ENCODE data around the gene FLCN. TPM values are rescaled to one million over a fixed set of nuclear protein-coding genes. Genes with fewer than 3 reads are reported as not detected.

Gene FLCN
- total RNA-seq, 5 donors from 2014 or later (not counting 1 experiment from before 2014, with no cell fraction given), result 37.2 to 84.9 (median 70.8) TPM

- peak in 8 of 35 experiments; percentile 22 to 55 (median 38) for DNase-seq
- ATAC-seq (replicated peaks in 1 of 4), result peak; percentile 23 to 46 (median 32)
- 84% methylated on average over 10 of the region's 12 CpGs for WGBS (ENCODE audit: insufficient coverage)
- Mint-ChIP-seq H3K27ac (peak overlapping the region; percentile 98 to 100), H3K4me1 (peaks cover 66 to 95% (median 91%) of the 10 kb centered on the region in 3 donors), H3K4me3 (peak overlapping the region; percentile 61 to 80 (median 77)), H3K36me3 (peaks cover 60% of the 10 kb centered on the region), H3K27me3 (no peaks in the 10 kb centered on the region), H3K9me3 (no peaks in the 10 kb centered on the region)
- peaks cover 16 to 82% of the 10 kb centered on the region in 2 donors for H3K36me3 ChIP-seq (ENCODE audit: control insufficient read depth in 2 of 2, extremely low read depth in 1 of 2, insufficient read depth in 1 of 2, low read length in 1 of 2)
- peaks cover 45 to 100% of the 10 kb centered on the region in 2 experiments for H3K4me1 ChIP-seq (ENCODE audit: control insufficient read depth in 1 of 2, extremely low read depth in 1 of 2, insufficient read depth in 2 of 2, low read length in 2 of 2)
- ChIA-PET CTCF (no interaction called here), POLR2A (no interaction called here)
- peak overlapping the region; percentile 69 for H3K27ac ChIP-seq (ENCODE audit: low read length)
- H3K9me3 ChIP-seq, result no peaks in the 10 kb centered on the region
- no peaks in the 10 kb centered on the region for H3K27me3 ChIP-seq (replicated peaks in 1 of 2; ENCODE audit: control insufficient read depth in 2 of 2, extremely low read depth in 1 of 2, insufficient read depth in 2 of 2, low read length in 1 of 2)
- H3K4me3 ChIP-seq (ENCODE audit: control insufficient read depth in 1 of 2, extremely low read depth in 1 of 2, low read length in 1 of 2), result peak overlapping the region in 1 of 2 donors; percentile 17
These were observed 60.6 kb downstream of the FLCN start for GRCh38 chr17:17176341-17176740.

- CTCF ChIA-PET, result no interaction called here
- H3K4me1 ChIP-seq (ENCODE audit: control insufficient read depth in 1 of 2, extremely low read depth in 1 of 2, insufficient read depth in 2 of 2, low read length in 2 of 2), result peaks cover 40 to 100% of the 10 kb centered on the region in 2 experiments
- peaks cover 16 to 81% of the 10 kb centered on the region in 2 donors for H3K36me3 ChIP-seq (ENCODE audit: control insufficient read depth in 2 of 2, extremely low read depth in 1 of 2, insufficient read depth in 1 of 2, low read length in 1 of 2)
- H3K9me3 ChIP-seq, result no peaks in the 10 kb centered on the region
- Mint-ChIP-seq H3K36me3 (peaks cover 61% of the 10 kb centered on the region), H3K4me3 (peak overlapping the region; percentile 61 to 80 (median 77)), H3K27me3 (no peaks in the 10 kb centered on the region), H3K4me1 (peaks cover 66 to 95% (median 93%) of the 10 kb centered on the region in 3 donors), H3K9me3 (no peaks in the 10 kb centered on the region), H3K27ac (peak overlapping the region; percentile 98 to 100)
- H3K27me3 ChIP-seq (replicated peaks in 1 of 2; ENCODE audit: control insufficient read depth in 2 of 2, extremely low read depth in 1 of 2, insufficient read depth in 2 of 2, low read length in 1 of 2), result no peaks in the 10 kb centered on the region
- POLR2A ChIA-PET, result no interaction called here
- DNase-seq, result peak in 6 of 35 experiments; percentile 17 to 44 (median 34)
- peak overlapping the region; percentile 69 for H3K27ac ChIP-seq (ENCODE audit: low read length)
- H3K4me3 ChIP-seq (ENCODE audit: control insufficient read depth in 1 of 2, extremely low read depth in 1 of 2, low read length in 1 of 2), result peak overlapping the region in 1 of 2 donors; percentile 17
- peak; percentile 15 to 31 (median 22) for ATAC-seq (replicated peaks in 1 of 4)
- WGBS (ENCODE audit: insufficient coverage), result 55% methylated on average over 8 of the region's 12 CpGs
These were observed 61.1 kb downstream of the FLCN start for GRCh38 chr17:17175917-17176316.

- WGBS (ENCODE audit: insufficient coverage), result 100% methylated on average over 2 of the region's 8 CpGs
- Mint-ChIP-seq H3K27me3 (no peaks in the 10 kb centered on the region), H3K27ac (peak overlapping the region; percentile 98 to 100), H3K4me3 (peak overlapping the region in 1 of 3 donors; percentile 77), H3K9me3 (no peaks in the 10 kb centered on the region), H3K4me1 (peaks cover 66 to 95% (median 93%) of the 10 kb centered on the region in 3 donors), H3K36me3 (peaks cover 55% of the 10 kb centered on the region)
- ATAC-seq (replicated peaks in 1 of 4) (no peak), DNase-seq (no peak)
- POLR2A ChIA-PET, result no interaction called here
- H3K4me3 ChIP-seq (ENCODE audit: control insufficient read depth in 1 of 2, extremely low read depth in 1 of 2, low read length in 1 of 2), result no peak overlapping the region
- H3K36me3 ChIP-seq (ENCODE audit: control insufficient read depth in 2 of 2, extremely low read depth in 1 of 2, insufficient read depth in 1 of 2, low read length in 1 of 2), result peaks cover 16 to 78% of the 10 kb centered on the region in 2 donors
- CTCF ChIA-PET, result no interaction called here
- peaks cover 35 to 100% of the 10 kb centered on the region in 2 experiments for H3K4me1 ChIP-seq (ENCODE audit: control insufficient read depth in 1 of 2, extremely low read depth in 1 of 2, insufficient read depth in 2 of 2, low read length in 2 of 2)
- no peaks in the 10 kb centered on the region for H3K9me3 ChIP-seq
- H3K27me3 ChIP-seq (replicated peaks in 1 of 2; ENCODE audit: control insufficient read depth in 2 of 2, extremely low read depth in 1 of 2, insufficient read depth in 2 of 2, low read length in 1 of 2), result no peaks in the 10 kb centered on the region
- H3K27ac ChIP-seq (ENCODE audit: low read length), result peak overlapping the region; percentile 69
These were observed 61.6 kb downstream of the FLCN start for GRCh38 chr17:17175340-17175739.

- WGBS (ENCODE audit: insufficient coverage), result 99% methylated on average over 13 of the region's 14 CpGs
- no peak for ATAC-seq (replicated peaks in 1 of 4)
- H3K4me3 ChIP-seq (ENCODE audit: control insufficient read depth in 1 of 2, extremely low read depth in 1 of 2, low read length in 1 of 2), result no peak overlapping the region
- Mint-ChIP-seq H3K9me3 (no peaks in the 10 kb centered on the region), H3K4me1 (peaks cover 62 to 94% (median 91%) of the 10 kb centered on the region in 3 donors), H3K27ac (peak overlapping the region; percentile 98 to 100), H3K4me3 (no peak overlapping the region), H3K36me3 (peaks cover 47% of the 10 kb centered on the region), H3K27me3 (no peaks in the 10 kb centered on the region)
- no peaks in the 10 kb centered on the region for H3K27me3 ChIP-seq (replicated peaks in 1 of 2; ENCODE audit: control insufficient read depth in 2 of 2, extremely low read depth in 1 of 2, insufficient read depth in 2 of 2, low read length in 1 of 2)
- ChIA-PET POLR2A (no interaction called here), CTCF (no interaction called here)
- peaks cover 24 to 88% of the 10 kb centered on the region in 2 experiments for H3K4me1 ChIP-seq (ENCODE audit: control insufficient read depth in 1 of 2, extremely low read depth in 1 of 2, insufficient read depth in 2 of 2, low read length in 2 of 2)
- no peak for DNase-seq
- H3K27ac ChIP-seq (ENCODE audit: low read length), result peak overlapping the region; percentile 54
- no peaks in the 10 kb centered on the region for H3K9me3 ChIP-seq
- H3K36me3 ChIP-seq (ENCODE audit: control insufficient read depth in 2 of 2, extremely low read depth in 1 of 2, insufficient read depth in 1 of 2, low read length in 1 of 2), result peaks cover 10 to 73% of the 10 kb centered on the region in 2 donors
These were observed 63.0 kb downstream of the FLCN start for GRCh38 chr17:17173921-17174320.

- ATAC-seq (replicated peaks in 1 of 4), result peak in 1 of 4 experiments; percentile 24
- ChIA-PET POLR2A (interaction anchor here in 1 of 2 donors (0.5 kb wide), 1 partner anchor 115 kb away, joined by 3 read pairs; no protein-coding TSS in a partner anchor), CTCF (no interaction called here)
- WGBS (ENCODE audit: insufficient coverage), result 68% methylated on average over 9 of the region's 9 CpGs
- Mint-ChIP-seq H3K4me3 (peak overlapping the region in 1 of 3 donors; percentile 24), H3K27me3 (no peaks in the 10 kb centered on the region), H3K36me3 (peaks cover 48% of the 10 kb centered on the region), H3K4me1 (peaks cover 64 to 94% (median 90%) of the 10 kb centered on the region in 3 donors), H3K27ac (peak overlapping the region; percentile 98 to 100), H3K9me3 (no peaks in the 10 kb centered on the region)
- H3K27ac ChIP-seq (ENCODE audit: low read length), result peak overlapping the region; percentile 54
- H3K4me3 ChIP-seq (ENCODE audit: control insufficient read depth in 1 of 2, extremely low read depth in 1 of 2, low read length in 1 of 2), result no peak overlapping the region
- H3K36me3 ChIP-seq (ENCODE audit: control insufficient read depth in 2 of 2, extremely low read depth in 1 of 2, insufficient read depth in 1 of 2, low read length in 1 of 2), result peaks cover 10 to 76% of the 10 kb centered on the region in 2 donors
- no peaks in the 10 kb centered on the region for H3K27me3 ChIP-seq (replicated peaks in 1 of 2; ENCODE audit: control insufficient read depth in 2 of 2, extremely low read depth in 1 of 2, insufficient read depth in 2 of 2, low read length in 1 of 2)
- H3K4me1 ChIP-seq (ENCODE audit: control insufficient read depth in 1 of 2, extremely low read depth in 1 of 2, insufficient read depth in 2 of 2, low read length in 2 of 2), result peaks cover 16 to 87% of the 10 kb centered on the region in 2 experiments
- H3K9me3 ChIP-seq, result no peaks in the 10 kb centered on the region
- no peak for DNase-seq
These were observed 64.0 kb downstream of the FLCN start for GRCh38 chr17:17172990-17173389.

DNA sequence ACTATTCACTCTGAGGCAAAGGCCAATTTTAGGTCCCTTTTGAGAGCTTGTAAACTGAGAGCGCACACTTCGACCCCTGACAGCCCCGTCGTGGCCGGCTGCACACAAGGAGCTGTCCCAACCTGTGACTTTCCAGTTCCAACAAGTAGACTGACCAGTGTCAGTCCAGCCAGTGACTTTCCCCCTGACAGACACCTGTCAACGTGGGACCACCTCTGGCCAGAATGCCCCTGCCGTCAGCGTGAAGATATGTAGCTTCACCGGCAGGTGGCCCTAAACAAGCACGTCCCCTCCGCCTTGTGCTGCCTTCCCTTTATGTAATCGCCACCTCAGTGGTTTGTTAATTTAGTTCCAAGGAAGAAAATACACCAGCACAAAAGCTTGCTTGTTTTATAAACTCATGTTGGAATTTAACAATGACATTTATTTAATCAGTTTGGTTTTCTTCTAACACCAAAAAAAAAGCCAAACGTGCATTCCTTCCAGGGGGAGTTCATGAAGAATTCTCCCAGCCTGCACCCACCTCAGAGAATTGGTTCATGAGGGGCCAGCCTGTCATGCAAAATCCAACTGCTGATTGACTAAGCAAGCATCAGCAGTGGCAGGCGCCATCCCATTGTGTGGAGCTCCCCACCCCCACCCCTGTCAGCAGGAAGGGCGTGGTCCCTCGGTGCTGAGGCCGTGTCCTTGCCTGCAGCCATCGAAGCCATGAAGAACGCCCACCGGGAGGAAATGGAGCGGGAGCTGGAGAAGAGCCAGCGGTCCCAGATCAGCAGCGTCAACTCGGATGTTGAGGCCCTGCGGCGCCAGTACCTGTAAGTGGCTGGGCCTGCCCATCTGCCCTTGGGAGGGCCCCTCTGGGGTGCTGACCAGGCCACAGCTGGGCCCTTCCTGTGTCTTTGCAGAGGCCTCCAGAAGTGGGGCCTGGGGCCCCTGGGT lies 64.7 kb downstream of the FLCN start:
- Mint-ChIP-seq H3K36me3 (peaks cover 50% of the 10 kb centered on the region), H3K27ac (peak overlapping the region; percentile 98 to 100), H3K4me3 (peak overlapping the region in 1 of 3 donors; percentile 24), H3K9me3 (no peaks in the 10 kb centered on the region), H3K27me3 (no peaks in the 10 kb centered on the region), H3K4me1 (peaks cover 60 to 88% (median 84%) of the 10 kb centered on the region in 3 donors)
- H3K27ac ChIP-seq (ENCODE audit: low read length), result peak overlapping the region; percentile 54
- H3K4me3 ChIP-seq (ENCODE audit: control insufficient read depth in 1 of 2, extremely low read depth in 1 of 2, low read length in 1 of 2), result no peak overlapping the region
- ChIA-PET CTCF (interaction anchor here (0.5 to 0.9 kb wide), 2 partner anchors 9 to 96 kb away, joined by 3 read pairs; no protein-coding TSS in a partner anchor), POLR2A (interaction anchor here in 1 of 2 donors (0.5 kb wide), 1 partner anchor 554 kb away, joined by 3 read pairs; no protein-coding TSS in a partner anchor)
- 79% methylated on average over 17 of the region's 26 CpGs for WGBS (ENCODE audit: insufficient coverage)
- H3K36me3 ChIP-seq (ENCODE audit: control insufficient read depth in 2 of 2, extremely low read depth in 1 of 2, insufficient read depth in 1 of 2, low read length in 1 of 2), result peaks cover 13 to 79% of the 10 kb centered on the region in 2 donors
- DNase-seq (peak in 1 of 35 experiments; percentile 22), ATAC-seq (replicated peaks in 1 of 4) (no peak)
- no peaks in the 10 kb centered on the region for H3K9me3 ChIP-seq
- H3K4me1 ChIP-seq (ENCODE audit: control insufficient read depth in 1 of 2, extremely low read depth in 1 of 2, insufficient read depth in 2 of 2, low read length in 2 of 2), result peaks cover 9 to 80% of the 10 kb centered on the region in 2 experiments
- H3K27me3 ChIP-seq (replicated peaks in 1 of 2; ENCODE audit: control insufficient read depth in 2 of 2, extremely low read depth in 1 of 2, insufficient read depth in 2 of 2, low read length in 1 of 2), result no peaks in the 10 kb centered on the region

Measured in T-cell (primary cell).